GM19099 (cell line): ENCODE measurements around the gene MAD2L1BP.

Source experiments
- POLR2A ChIP-seq: IDR thresholded peaks from 3 replicates; pipeline ENCODE4 v1.6.1; 2011; ENCODE audit warnings: low read depth; ENCODE audit not compliant: insufficient read length; ENCODE audit errors: extremely low read depth

The MAD2L1BP gene

GRCh38 chr6:43670623-43670986, 35.0 kb downstream of the MAD2L1BP start:
- no peak for TF ChIP-seq POLR2A

GRCh38 chr6:43671011-43671800, 35.6 kb downstream of the MAD2L1BP start:
- TF ChIP-seq POLR2A: no peak

- no peak for TF ChIP-seq POLR2A
Measured at GRCh38 chr6:43671801-43672690, 36.4 kb downstream of the MAD2L1BP start.

- TF ChIP-seq POLR2A: no peak
Measured at GRCh38 chr6:43673444-43674084, 37.9 kb downstream of the MAD2L1BP start.

- TF ChIP-seq POLR2A: no peak
Measured at GRCh38 chr6:43674291-43674690, 38.7 kb downstream of the MAD2L1BP start.

- no peak for TF ChIP-seq POLR2A
Measured at GRCh38 chr6:43674921-43675320, 39.3 kb downstream of the MAD2L1BP start.

GRCh38 chr6:43676962-43677606, 41.4 kb downstream of the MAD2L1BP start:
- no peak for TF ChIP-seq POLR2A

GRCh38 chr6:43677759-43678158, 42.1 kb downstream of the MAD2L1BP start:
- TF ChIP-seq POLR2A: no peak

- no peak for TF ChIP-seq POLR2A
Measured at GRCh38 chr6:43678341-43678740, 42.7 kb downstream of the MAD2L1BP start.

- TF ChIP-seq POLR2A: no peak
Measured at GRCh38 chr6:43679057-43679456, 43.4 kb downstream of the MAD2L1BP start.

- no peak for TF ChIP-seq POLR2A
Measured at GRCh38 chr6:43680308-43681200, 44.9 kb downstream of the MAD2L1BP start.

- no peak for TF ChIP-seq POLR2A
Measured at GRCh38 chr6:43681303-43681702, 45.7 kb downstream of the MAD2L1BP start.

GRCh38 chr6:43682724-43683429, 47.2 kb downstream of the MAD2L1BP start:
- TF ChIP-seq POLR2A: no peak
